Hepatocyte (in vitro differentiated cells): ENCODE results near the gene CHIT1. TPM values are rescaled to one million over a fixed set of nuclear protein-coding genes. Genes with fewer than 3 reads are reported as not detected.

Experiments
- DNase-seq: peaks from one replicate; pipeline ENCODE4 v3.0.0-alpha.2; 2016; ENCODE audit warnings: low spot score
- H2AFZ ChIP-seq: fragments of 200-600 bp; sonication (generic); 2 replicates; pipeline ENCODE4 v1.6.0; 2016; ENCODE audit warnings: antibody characterized with exemption, mild to moderate bottlenecking
- H3K27ac ChIP-seq: fragments of 200-600 bp; sonication (generic); 2 replicates; pipeline ENCODE4 v1.5.1; 2016; ENCODE audit warnings: mild to moderate bottlenecking
- H3K27me3 ChIP-seq: fragments of 200-600 bp; sonication (generic); 2 replicates; pipeline ENCODE4 v1.6.1; 2016
- H3K36me3 ChIP-seq: fragments of 200-600 bp; sonication (generic); replicated peaks from 2 replicates; pipeline ENCODE4 v1.5.1; 2016; ENCODE audit warnings: low read depth; ENCODE audit not compliant: insufficient read depth
- H3K4me1 ChIP-seq: fragments of 200-600 bp; sonication (generic); 2 replicates; pipeline ENCODE4 v1.5.1; 2016; ENCODE audit warnings: mild to moderate bottlenecking, moderate library complexity; ENCODE audit not compliant: insufficient read depth
- H3K4me2 ChIP-seq: fragments of 200-600 bp; sonication (generic); 2 replicates; pipeline ENCODE4 v1.6.0; 2016
- H3K4me3 ChIP-seq: fragments of 200-600 bp; sonication (generic); 2 replicates; pipeline ENCODE4 v1.5.1; 2016; ENCODE audit warnings: mild to moderate bottlenecking
- H3K79me2 ChIP-seq: fragments of 200-600 bp; sonication (generic); 2 replicates; pipeline ENCODE4 v1.6.0; 2017; ENCODE audit warnings: mild to moderate bottlenecking
- H3K9me2 ChIP-seq: fragments of 200-600 bp; sonication (generic); replicated peaks from 2 replicates; pipeline ENCODE4 v1.6.0; 2017; ENCODE audit warnings: mild to moderate bottlenecking; ENCODE audit not compliant: insufficient read depth
- H3K9me3 ChIP-seq: fragments of 200-600 bp; sonication (generic); 2 replicates; pipeline ENCODE4 v1.5.1; 2016; ENCODE audit warnings: low read depth, mild to moderate bottlenecking
- H4K20me1 ChIP-seq: fragments of 200-600 bp; sonication (generic); 2 replicates; pipeline ENCODE4 v1.6.0; 2016; ENCODE audit warnings: mild to moderate bottlenecking; ENCODE audit not compliant: insufficient read depth, poor library complexity, severe bottlenecking
- CTCF ChIP-seq: fragments of 200-600 bp; sonication (generic); IDR thresholded peaks from 2 replicates; pipeline ENCODE4 v1.5.1; 2016; ENCODE audit warnings: antibody characterized with exemption, mild to moderate bottlenecking; ENCODE audit not compliant: poor library complexity
- EZH2 ChIP-seq: fragments of 200-600 bp; sonication (generic); IDR thresholded peaks from 2 replicates; pipeline ENCODE4 v1.6.1; 2016; ENCODE audit warnings: antibody characterized with exemption, mild to moderate bottlenecking, borderline replicate concordance
- EZH2phosphoT487 ChIP-seq: fragments of 200-600 bp; sonication (generic); IDR thresholded peaks from one replicate; pipeline ENCODE4 v1.6.1; 2018; ENCODE audit warnings: antibody characterized with exemption, mild to moderate bottlenecking, low read depth, moderate library complexity; ENCODE audit not compliant: unreplicated experiment, severe bottlenecking
- WGBS: methylation state at CpG from one replicate; pipeline ENCODE4 v1.1.6; 2016; ENCODE audit warnings: low lambda C conversion rate; ENCODE audit errors: missing lambda C conversion rate; 5-methylcytosine and 5-hydroxymethylcytosine counted together
- polyA plus RNA-seq: library from polyadenylated mRNA; unstranded; fragments of >200 nt; fragmentation: Nextera tagmentation; extraction: Ambion mirVana; gene quantifications from 2 replicates; pipeline ENCODE4 v1.2.1, GENCODE V29; 2016
- total RNA-seq: library from RNA; depleted of rRNA; stranded (reverse); fragments of >200 nt; gene quantifications from 2 replicates; pipeline ENCODE4 v1.2.3, GENCODE V29; 2014

CHIT1 gene
- total and polyA plus RNA-seq, 2 experiments from 2014 or later, result 0.93 to 1.1 TPM

- no peaks in the 10 kb centered on the region for H4K20me1 ChIP-seq
- H3K9me3 ChIP-seq, result no peaks in the 10 kb centered on the region
- no peak for DNase-seq
- peaks cover 5% of the 10 kb centered on the region for H3K27me3 ChIP-seq
- TF ChIP-seq CTCF (no peak), EZH2 (no peak), EZH2phosphoT487 (no peak)
- no peaks in the 10 kb centered on the region for H3K4me1 ChIP-seq
- H2AFZ ChIP-seq, result no peak overlapping the region
- WGBS, result 91% methylated on average over 4 of the region's 4 CpGs
- no peaks in the 10 kb centered on the region for H3K36me3 ChIP-seq
- H3K9me2 ChIP-seq, result no peaks in the 10 kb centered on the region
- H3K79me2 ChIP-seq, result no peaks in the 10 kb centered on the region
- no peak overlapping the region for H3K4me2 ChIP-seq
- no peak overlapping the region for H3K4me3 ChIP-seq
- H3K27ac ChIP-seq, result no peak overlapping the region
These were observed 803 bp downstream of the CHIT1 start for GRCh38 chr1:203228670-203229069.

- Histone ChIP-seq H3K4me2 (no peak overlapping the region), H3K4me3 (no peak overlapping the region), H3K27ac (no peak overlapping the region), H3K9me2 (no peaks in the 10 kb centered on the region), H3K27me3 (peaks cover 5% of the 10 kb centered on the region), H3K4me1 (no peaks in the 10 kb centered on the region), H2AFZ (no peak overlapping the region), H3K79me2 (no peaks in the 10 kb centered on the region), H4K20me1 (no peaks in the 10 kb centered on the region), H3K9me3 (no peaks in the 10 kb centered on the region), H3K36me3 (no peaks in the 10 kb centered on the region)
- TF ChIP-seq EZH2phosphoT487 (no peak), CTCF (no peak), EZH2 (no peak)
- WGBS, result 88% methylated on average over 9 of the region's 9 CpGs
- no peak for DNase-seq
These were observed 1.9 kb downstream of the CHIT1 start for GRCh38 chr1:203227371-203228083.

- Histone ChIP-seq H3K36me3 (no peaks in the 10 kb centered on the region), H2AFZ (no peak overlapping the region), H3K4me1 (no peaks in the 10 kb centered on the region), H3K27ac (no peak overlapping the region), H3K4me3 (no peak overlapping the region), H3K4me2 (no peak overlapping the region), H3K79me2 (no peaks in the 10 kb centered on the region), H3K9me2 (no peaks in the 10 kb centered on the region), H3K27me3 (peaks cover 5% of the 10 kb centered on the region), H4K20me1 (no peaks in the 10 kb centered on the region), H3K9me3 (no peaks in the 10 kb centered on the region)
- 80% methylated on average over 4 of the region's 4 CpGs for WGBS
- no peak for DNase-seq
- TF ChIP-seq CTCF (no peak), EZH2phosphoT487 (no peak), EZH2 (no peak)
These were observed 4.4 kb downstream of the CHIT1 start for GRCh38 chr1:203225071-203225470.
